HFF-Myc (cell line): Measurements from ENCODE around the gene MGAT1.
"Not testable (repeated sequence)": the region's sequence is repeated elsewhere in the genome, so short reads cannot be mapped to it uniquely, and the experiment has no call there.

Experiments used
- DNase-seq: peaks from one replicate; pipeline ENCODE4 v3.0.0-alpha.2; 2011; ENCODE audit warnings: low read depth; ENCODE audit errors: extremely low read depth
- H3K4me3 ChIP-seq: replicated peaks from 2 replicates; pipeline ENCODE4 v1.5.1; 2011; ENCODE audit warnings: low read depth, mild to moderate bottlenecking, control low read depth, low read length
- TF ChIP-seq, protein P1 (sequence below): IDR thresholded peaks from 2 replicates; pipeline ENCODE4 v1.5.1; 2012; ENCODE audit warnings: mild to moderate bottlenecking, low read depth, low read length, control low read depth; ENCODE audit errors: missing control alignments

The MGAT1 gene

DNA sequence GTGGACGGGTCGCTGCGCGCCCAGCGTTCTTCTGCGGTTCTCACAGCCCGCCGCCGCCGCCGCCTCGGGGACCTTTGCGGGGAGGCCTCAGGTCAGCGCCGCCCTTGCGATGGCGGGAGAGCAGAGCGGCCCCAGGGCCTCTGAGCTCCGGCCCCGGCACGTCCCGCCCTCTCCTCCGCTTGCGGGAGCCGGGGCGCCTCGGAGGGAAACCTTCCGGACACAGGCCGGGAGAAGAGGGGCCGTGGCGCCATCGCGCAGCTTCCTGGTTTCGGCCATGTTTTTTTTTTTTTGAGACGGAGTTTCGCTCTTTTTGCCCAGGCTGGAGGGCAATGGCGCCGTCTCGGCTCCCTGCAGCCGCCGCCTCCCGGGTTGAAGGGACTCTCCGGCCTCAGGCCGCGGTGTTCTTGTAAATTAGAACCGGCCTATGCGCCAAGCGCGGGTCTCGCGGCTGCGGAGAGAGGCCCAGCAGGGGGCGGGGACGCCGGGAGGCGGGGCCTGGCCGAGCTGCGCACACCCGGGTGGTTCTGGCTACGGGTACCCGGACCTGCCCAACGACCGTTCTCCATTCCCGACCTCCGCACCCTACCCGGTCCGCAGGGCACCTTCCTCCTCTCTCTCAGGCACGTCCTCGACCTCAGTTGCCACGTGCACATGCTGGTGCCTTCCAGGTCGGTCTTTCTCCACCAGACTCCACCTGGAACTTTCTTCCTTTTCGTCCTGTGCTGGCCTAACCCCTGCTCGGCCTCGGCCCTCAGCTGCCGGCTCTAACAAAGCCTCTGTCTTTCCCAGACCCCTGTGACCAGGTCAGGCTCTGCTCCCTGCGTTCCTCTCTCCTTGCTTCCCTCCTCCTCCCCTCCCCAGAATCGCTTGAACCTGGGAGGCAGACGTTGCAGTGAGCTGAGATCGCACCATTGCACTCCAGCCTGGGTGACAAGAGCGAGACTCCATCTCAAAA is 28.8 kb upstream of the MGAT1 start:
- no peak for DNase-seq
- TF ChIP-seq, protein P1, sequence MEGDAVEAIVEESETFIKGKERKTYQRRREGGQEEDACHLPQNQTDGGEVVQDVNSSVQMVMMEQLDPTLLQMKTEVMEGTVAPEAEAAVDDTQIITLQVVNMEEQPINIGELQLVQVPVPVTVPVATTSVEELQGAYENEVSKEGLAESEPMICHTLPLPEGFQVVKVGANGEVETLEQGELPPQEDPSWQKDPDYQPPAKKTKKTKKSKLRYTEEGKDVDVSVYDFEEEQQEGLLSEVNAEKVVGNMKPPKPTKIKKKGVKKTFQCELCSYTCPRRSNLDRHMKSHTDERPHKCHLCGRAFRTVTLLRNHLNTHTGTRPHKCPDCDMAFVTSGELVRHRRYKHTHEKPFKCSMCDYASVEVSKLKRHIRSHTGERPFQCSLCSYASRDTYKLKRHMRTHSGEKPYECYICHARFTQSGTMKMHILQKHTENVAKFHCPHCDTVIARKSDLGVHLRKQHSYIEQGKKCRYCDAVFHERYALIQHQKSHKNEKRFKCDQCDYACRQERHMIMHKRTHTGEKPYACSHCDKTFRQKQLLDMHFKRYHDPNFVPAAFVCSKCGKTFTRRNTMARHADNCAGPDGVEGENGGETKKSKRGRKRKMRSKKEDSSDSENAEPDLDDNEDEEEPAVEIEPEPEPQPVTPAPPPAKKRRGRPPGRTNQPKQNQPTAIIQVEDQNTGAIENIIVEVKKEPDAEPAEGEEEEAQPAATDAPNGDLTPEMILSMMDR = no peak
- H3K4me3 ChIP-seq = peak overlapping the region; percentile 76

DNA sequence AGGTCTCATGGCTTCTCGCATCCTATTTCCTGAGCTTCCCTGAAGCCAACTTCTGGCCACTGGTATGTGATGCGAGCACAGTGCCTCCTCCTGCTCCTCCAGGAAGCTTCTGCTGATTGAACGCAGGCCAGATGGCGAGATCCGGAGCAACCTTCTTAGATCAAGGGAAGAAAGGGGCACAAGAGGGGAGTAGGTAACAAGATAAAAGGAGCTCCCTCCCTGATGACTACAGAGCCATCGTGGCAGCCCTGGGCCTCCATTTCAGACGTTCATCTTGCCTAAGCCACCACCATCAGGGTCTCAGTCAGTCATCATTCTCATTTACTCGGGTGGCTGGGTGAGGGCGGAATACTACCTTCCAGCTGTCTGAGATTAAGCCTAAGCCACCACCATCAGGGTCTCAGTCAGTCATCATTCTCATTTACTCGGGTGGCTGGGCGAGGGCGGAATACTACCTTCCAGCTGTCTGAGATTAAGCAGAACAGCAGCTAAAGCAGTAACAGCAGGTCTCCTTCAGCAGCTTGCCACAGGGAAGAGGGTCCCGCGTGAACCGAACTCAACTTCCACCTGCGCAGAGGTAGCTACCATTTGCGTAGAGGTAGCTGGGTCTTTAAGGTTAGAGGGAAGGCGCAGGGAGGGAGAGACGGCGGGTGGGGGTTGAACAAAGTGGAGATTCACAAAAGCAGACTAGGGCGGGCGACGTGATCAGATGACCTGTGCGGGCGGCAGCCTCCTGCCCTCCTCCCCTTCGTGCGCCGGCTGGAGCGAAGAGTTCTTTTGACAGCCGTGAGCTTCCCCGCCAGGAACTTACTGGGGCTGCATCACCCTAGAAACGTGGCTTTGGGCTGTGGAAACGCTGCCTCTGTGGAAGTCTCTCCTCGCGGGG is 27.9 kb upstream of the MGAT1 start:
- peak overlapping the region; percentile 76 for H3K4me3 ChIP-seq
- DNase-seq = no peak
- TF ChIP-seq, protein P1 = no peak

DNA sequence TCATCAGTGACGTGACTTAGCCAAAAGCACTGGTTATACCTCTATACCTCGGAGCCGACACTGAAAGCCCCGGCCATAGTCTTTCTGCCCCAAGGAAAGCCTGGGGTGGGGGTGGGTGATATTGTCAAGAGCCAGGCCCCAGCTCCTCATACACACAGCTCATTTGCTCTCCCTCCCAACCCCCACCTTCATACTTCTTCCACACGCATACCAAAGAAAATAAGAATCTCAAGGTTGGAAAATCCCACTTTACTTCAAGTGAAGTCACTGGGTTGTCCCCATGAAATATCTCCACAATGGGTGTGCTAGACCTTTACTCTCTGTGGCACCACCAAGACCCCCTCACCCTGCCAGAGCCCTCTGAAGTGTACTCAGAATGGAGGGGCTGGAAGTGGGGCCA is 27.1 kb upstream of the MGAT1 start:
- TF ChIP-seq, protein P1 = no peak
- H3K4me3 ChIP-seq = no peak overlapping the region; the same call in 1 of the 2 replicates
- no peak for DNase-seq

DNA sequence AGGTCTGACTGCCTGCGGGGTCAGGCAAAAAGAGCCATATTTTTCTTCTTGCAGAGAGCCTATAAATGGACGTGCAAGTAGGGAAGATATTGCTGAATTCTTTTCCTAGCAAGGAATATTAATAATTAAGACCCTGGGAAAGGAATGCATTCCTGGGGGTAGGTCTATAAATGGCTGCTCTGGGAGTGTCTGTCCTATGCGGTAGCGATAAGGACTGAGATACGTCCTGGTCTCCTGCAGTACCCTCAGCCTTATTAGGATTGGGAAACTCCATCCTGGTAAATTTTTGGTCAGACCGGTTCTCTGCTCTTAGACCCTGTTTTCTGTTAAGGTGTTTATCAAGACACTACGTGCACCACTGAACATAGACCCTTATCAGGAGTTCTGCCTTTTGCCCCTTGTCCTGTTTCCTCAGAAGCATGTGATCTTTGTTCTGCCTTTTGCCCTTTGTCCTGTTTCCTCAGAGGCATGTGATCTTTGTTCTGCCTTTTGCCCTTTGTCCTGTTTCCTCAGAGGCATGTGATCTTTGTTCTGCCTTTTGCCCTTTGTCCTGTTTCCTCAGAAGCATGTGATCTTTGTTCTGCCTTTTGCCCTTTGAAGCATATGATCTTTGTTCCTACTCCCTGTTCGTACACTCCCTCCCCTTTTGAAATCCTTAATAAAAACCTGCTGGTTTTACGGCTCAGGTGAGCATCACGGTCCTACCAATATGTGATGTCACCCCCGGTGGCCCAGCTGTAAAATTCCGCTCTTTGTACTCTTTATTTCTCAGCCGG is 26.3 kb upstream of the MGAT1 start:
- H3K4me3 ChIP-seq, DNase-seq: not testable (repeated sequence)

DNA sequence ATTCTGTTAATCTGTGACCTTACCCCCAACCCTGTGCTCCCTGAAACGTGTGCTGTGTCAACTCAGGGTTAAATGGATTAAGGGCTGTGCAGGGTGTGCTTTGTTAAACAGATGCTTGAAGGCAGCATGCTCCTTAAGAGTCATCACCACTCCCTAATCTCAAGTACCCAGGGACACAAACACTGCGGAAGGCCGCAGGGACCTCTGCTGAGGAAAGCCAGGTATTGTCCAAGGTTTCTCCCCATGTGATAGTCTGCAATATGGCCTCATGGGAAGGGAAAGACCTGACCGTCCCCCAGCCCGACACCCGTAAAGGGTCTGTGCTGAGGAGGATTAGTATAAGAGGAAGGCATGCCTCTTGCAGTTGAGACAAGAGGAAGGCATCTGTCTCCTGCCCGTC is 24.8 kb upstream of the MGAT1 start:
- H3K4me3 ChIP-seq, DNase-seq: not testable (repeated sequence)

DNA sequence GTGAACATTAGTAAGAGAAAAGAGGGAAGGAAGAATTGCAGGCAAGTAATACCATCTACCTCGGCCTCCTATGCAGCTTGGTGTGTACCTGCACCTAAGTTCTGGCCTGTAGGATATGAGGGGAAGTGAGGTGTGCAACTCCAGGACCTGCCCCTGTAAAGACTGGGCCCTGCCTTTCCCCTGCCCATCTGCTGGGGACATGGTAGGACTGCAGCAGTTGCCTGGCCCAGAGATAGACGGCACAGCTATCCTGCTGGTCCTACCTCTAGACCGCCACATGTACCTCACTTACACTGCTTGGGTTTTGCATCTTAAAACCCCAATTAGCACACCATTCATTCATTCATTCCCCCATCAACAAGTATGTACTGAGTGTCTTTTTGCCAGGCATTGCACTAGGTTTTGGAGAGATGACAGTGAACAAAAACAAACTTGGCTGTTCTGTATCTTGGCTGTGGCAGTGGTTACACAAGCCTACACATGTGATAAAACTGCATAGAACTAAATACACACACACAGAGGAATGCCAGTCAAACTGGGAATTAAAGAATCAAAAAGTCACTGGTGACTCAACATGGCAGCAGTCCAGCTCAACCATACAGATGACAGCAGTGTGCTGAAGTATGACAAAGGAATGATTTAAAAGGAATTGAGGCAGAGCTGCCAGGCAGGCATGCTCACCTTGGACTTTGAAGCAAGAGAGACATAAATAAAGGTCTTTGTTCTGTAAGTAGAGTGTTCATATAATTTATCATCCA is 23.3 kb upstream of the MGAT1 start:
- no peak for DNase-seq
- TF ChIP-seq, protein P1 = no peak
- no peak overlapping the region for H3K4me3 ChIP-seq
